NCI-H446 treated with DMSO at 0.1 percent for 48 hours (cell line): Measurements from ENCODE around the gene NGEF.

Experiments
- DNase-seq: peaks from one replicate; lab custom pipeline; 2025; lab: John Stamatoyannopoulos, UW

NGEF gene

GRCh38 chr2:232884001-232884421 is 129.0 kb downstream of the NGEF start:
- no peak for DNase-seq

- DNase-seq, result no peak
Measured at GRCh38 chr2:232883116-232883721, 129.8 kb downstream of the NGEF start.

GRCh38 chr2:232882505-232883115 is 130.4 kb downstream of the NGEF start:
- DNase-seq, result no peak

- no peak for DNase-seq
Measured at GRCh38 chr2:232882085-232882484, 131.0 kb downstream of the NGEF start.

GRCh38 chr2:232880764-232881351 is 132.2 kb downstream of the NGEF start:
- no peak for DNase-seq

- no peak for DNase-seq
Measured at GRCh38 chr2:232879618-232880494, 133.2 kb downstream of the NGEF start.

GRCh38 chr2:232878855-232879617 is 134.0 kb downstream of the NGEF start:
- no peak for DNase-seq

GRCh38 chr2:232877940-232878511 is 135.0 kb downstream of the NGEF start:
- no peak for DNase-seq

- DNase-seq, result no peak
Measured at GRCh38 chr2:232876978-232877441, 136.0 kb downstream of the NGEF start.

GRCh38 chr2:232876161-232876977 is 136.7 kb downstream of the NGEF start:
- no peak for DNase-seq

GRCh38 chr2:232875256-232876121 is 137.6 kb downstream of the NGEF start:
- no peak for DNase-seq

GRCh38 chr2:232874677-232875223 is 138.3 kb downstream of the NGEF start:
- no peak for DNase-seq

GRCh38 chr2:232873909-232874641 is 139.0 kb downstream of the NGEF start:
- DNase-seq, result no peak

GRCh38 chr2:232873292-232873908 is 139.7 kb downstream of the NGEF start:
- no peak for DNase-seq

- no peak for DNase-seq
Measured at GRCh38 chr2:232872826-232873225, 140.2 kb downstream of the NGEF start.

- DNase-seq, result no peak
Measured at GRCh38 chr2:232871835-232872736, 141.0 kb downstream of the NGEF start.

- DNase-seq, result no peak
Measured at GRCh38 chr2:232871418-232871834, 141.6 kb downstream of the NGEF start.
